PFSK-1 (cell line): Measurements from ENCODE around the gene HSPA12A.

Source experiments
- POLR2AphosphoS5 ChIP-seq: IDR thresholded peaks from 2 replicates; pipeline ENCODE4 v1.6.1; 2012; ENCODE audit warnings: low read depth, mild to moderate bottlenecking, control low read depth, low read length, moderate library complexity
- TAF1 ChIP-seq: IDR thresholded peaks from 2 replicates; pipeline ENCODE4 v1.6.1; 2012; ENCODE audit warnings: low read length, control low read depth, borderline replicate concordance; ENCODE audit not compliant: insufficient read depth

DNA sequence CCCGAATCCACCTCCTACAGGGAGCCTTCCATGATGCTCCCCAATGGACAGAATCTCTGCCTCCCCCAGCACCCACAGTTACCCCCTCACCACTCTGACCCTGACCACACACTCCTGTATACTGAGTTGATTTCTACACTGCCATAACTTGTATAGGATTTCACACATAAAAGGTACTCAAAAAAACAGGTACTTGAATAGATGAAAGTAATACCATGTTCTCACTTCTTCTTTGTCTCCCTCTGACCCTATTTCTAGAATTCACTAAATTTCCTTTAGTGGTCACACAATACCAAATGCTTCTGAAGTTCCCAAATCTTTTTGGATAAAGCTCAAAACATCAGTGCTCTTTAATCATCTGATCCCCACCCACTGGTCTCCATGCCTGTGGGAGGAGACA, 45.4 kb downstream of the HSPA12A start:
- TF ChIP-seq POLR2AphosphoS5 (no peak), TAF1 (no peak)
